KBM-7 (cell line): ENCODE data around the gene TGM4.
"Not testable (repeated sequence)": the region's sequence is repeated elsewhere in the genome, so short reads cannot be mapped to it uniquely, and the experiment has no call there.

Experiments used
- DNase-seq: peaks from one replicate; pipeline ENCODE4 v3.0.0-alpha.2; 2015
- in situ Hi-C: fragments of 300-500 bp; cut with MboI; formaldehyde crosslinking; loops from 2 replicates; pipeline ENCODE4 v1.14.3; 2020; ENCODE audit warnings: low sequenced_read_pairs, low pct_unique_long_range_greater_than_20kb, mixed read lengths

The TGM4 gene

DNA sequence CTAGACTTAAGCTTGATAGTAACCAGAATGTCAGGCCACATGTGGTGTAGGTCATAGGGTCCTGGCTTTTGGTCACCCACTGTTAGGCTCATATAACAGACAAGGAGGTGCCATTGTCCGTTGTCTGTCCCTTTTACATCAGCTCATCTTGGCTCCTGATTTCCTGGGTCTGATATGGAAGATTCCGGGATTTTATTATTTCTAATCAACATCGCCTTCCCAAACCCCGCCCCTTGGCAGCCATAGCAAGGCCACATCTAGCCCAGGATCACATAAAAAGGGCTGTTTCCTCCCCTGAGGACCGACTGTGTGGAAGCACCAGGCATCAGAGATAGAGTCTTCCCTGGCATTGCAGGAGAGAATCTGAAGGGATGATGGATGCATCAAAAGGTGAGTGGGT, at the start of gene TGM4:
TGM4 (plus strand) TSS at position 301 of the 400 bp plus-strand sequence; CDS start at position 372, 71 bp downstream.
- DNase-seq, result no peak
- in situ Hi-C loops, result no loop called here

DNA sequence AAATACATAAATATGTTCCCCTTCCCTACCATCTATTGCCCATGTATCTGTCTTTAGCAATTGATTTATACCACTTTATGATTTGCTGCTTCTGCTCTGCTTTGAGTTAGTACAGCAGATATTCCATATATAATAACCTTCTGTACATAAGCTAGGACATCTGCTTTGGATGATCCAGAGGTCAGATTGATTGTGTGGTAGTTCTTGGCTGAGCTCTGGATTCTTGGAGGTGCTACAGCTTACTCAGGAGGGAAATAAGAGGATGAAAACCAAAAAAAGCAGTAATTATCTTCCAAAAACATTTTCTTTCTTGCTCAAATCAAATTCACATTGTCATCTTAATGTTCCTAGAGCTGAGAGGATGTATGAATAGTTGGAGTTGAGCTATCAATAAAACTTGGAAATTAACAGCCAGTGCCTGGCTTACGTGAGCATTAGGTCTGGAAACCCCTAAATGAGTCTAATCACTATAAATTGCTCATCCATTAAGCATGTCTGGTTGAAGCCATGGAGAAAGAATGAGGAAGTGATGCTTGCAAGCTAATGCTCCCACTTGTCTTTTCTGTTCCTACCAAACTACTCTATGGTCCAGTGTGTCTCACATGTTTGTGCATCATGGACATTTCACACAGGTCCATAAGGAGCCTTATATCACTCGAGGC, 49.0 kb upstream of the TGM4 start:
- no peak for DNase-seq
- in situ Hi-C loops, result no loop called here

DNA sequence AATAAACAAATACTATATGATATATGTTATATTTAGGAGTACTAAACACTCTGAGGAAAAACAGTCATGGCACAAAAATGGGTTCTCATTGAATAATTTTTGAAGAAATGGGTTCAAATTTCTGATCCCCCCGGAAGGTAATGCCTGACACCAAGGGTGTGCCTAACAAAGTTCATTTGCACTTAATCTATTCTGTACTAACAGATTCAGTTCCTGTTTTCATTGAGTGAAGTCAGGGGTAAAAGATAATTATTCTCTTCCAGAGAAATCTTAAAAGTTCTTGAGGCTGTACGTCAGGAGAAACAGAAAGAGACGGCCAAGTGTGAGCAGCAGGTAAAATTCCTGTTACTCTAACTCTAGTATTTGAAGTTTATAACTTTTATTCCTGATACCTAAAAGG, 47.2 kb upstream of the TGM4 start:
- in situ Hi-C loops, result no loop called here
- DNase-seq, result no peak

DNA sequence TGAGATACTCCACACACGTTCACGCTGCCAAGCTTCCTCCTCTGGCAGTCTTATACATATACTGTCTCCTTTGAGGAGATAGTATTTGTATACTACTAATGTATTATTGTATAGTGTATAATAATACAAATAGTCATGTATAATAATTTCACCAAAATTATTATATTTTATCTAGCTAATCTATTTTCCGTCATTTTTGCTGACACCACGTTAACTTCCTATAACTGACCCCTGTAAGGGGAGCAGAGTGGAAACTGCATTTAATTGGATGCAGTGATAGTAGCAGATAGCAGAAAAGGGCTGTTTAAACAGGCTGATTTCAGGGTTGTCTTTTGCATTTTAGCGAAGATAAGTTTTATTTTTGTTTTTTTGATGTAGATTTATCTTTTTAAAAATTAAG, 43.2 kb upstream of the TGM4 start:
- DNase-seq, result no peak
- in situ Hi-C loops, result no loop called here

DNA sequence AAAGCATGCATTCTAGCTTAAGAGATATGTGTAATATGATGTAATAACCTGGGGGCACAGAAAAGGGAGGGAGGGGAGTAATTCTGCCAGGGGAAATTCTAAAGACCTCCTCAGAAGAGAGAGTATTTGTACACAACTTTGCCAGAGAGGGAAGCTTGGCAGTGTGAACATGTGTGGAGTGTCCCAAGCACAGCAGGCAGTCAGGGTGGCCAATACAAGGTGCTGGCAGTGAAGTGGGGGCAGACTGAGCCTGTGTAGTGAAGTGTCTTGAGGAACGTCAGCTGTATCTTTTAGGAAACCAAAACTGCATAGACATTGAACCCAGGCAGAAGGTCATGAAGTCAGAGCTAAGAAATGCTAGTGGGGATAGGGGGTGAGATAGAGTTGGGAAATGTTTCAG, 42.4 kb upstream of the TGM4 start:
- DNase-seq, result no peak
- in situ Hi-C loops, result no loop called here

DNA sequence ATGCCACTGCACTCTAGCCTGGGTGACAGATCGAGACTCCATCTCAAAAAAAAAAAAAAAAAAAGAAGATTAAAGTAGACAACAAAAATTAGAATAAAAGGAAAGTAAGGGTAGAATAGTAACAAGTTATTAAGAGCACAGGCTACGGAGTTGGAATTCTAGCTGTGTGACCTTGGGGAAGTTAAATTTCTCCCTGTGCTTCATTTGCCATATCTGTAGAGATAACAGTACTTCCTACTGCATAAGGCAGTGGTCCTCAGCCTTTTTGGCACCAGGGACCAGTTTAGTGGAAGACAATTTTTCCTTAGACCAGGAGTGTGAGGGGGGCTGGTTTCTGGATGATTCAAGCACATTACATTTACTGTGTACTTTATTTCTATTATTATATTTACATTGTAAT, 41.4 kb upstream of the TGM4 start:
- in situ Hi-C loops, result no loop called here
- DNase-seq, result no peak

DNA sequence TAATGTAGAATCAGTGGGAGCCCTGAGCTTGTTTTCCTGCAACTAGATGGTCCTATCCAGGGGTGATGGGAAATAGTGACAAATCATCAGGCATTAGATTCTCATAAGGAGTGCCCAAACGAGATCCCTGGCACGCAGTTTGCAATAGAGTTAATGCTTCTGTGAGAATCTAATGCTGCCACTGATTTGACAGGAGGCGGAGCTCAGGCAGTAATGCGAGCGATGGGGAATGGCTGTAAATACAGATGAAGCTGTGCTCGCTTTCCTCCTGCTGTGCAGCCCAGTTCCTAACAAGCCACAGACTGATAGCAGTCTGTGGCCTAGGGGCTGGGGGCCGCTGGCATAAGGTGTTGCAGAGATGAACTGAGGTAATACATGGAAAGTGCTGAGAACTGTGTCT, 41.0 kb upstream of the TGM4 start:
- no peak for DNase-seq
- in situ Hi-C loops, result no loop called here

DNA sequence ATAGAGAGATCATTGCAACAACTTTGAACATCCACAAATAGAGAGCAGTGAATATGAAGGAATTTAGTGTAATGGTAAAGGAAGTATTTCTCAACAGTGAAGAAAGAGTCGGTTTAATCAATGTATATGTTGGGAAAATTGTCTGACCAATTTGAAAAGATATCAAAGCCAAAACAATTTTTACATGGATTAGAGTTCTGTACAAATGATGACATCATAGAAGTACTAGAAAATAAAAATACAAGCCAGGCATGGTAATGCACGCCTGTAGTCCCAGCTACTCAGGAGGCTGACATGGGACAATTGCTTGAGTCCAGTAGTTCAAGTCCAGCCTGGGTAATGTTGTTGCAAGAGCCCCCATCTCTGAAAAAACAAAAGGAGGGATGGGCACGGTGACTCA, 38.7 kb upstream of the TGM4 start:
- no peak for DNase-seq
- in situ Hi-C loops, result no loop called here

DNA sequence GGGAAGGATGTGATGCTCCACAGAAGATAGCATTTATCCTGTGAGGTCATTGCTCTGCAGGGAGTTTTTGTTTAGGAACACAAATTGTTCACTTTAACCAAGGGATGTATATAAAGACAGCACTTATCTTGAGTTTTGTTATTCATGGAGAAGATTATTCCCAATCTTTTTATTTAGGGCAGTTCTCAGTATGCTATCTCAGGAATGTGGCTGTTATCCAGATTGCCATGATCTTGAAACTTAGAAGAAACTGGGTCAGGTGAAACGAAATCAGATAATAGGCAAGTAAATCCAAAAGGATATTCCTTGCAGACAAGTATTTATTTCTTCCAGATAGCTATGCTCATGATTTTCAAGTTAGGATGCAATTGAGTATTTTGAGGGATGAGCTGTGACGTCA, 32.0 kb upstream of the TGM4 start:
- DNase-seq, result no peak
- in situ Hi-C loops, result no loop called here

DNA sequence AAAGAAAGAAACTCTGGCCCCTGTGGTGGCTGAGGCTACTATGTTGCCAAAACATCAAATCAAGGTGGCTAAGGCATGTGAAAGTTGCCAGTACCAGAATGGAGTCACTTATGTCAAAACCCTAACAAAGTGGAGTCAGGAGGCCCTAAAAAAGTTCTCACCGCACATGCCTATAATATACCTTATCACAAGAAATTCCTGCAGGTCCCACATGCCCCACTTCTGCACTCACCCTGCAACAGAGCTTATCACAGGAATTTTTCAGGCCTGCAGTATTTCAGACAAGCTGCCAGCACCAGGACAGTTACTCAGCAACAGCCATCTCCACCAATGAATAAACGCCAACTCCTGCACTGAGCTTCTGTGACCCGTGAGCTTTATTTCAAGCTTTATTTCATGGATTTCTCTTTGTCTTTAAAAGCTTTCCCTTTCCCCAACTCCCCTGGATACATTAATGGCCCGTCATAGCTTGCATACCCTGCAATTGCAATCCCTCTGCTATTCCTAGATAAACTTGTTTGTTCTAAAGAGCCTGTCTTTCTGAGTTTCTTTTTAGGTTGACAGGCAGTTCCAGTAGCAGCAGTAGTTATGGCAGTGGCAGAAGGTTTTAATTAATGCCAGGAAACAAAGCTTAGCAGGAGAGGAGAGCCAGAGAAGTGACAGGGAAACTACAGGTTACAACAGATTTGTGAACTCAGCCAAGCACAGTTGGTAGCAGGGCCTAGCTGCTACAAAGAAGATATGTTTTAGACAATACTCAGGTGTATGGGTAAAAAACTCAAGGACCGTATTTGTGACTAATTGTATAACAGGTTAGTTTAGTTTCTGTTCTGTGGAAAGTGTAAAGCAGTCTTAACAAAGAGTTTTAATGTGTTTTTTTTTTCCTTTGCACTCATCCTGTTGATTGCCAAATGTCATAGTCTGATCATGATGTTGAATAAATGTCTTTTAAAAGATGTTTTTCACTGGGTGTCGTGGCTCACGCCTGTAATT, 28.6 kb upstream of the TGM4 start:
- in situ Hi-C loops, result no loop called here

DNA sequence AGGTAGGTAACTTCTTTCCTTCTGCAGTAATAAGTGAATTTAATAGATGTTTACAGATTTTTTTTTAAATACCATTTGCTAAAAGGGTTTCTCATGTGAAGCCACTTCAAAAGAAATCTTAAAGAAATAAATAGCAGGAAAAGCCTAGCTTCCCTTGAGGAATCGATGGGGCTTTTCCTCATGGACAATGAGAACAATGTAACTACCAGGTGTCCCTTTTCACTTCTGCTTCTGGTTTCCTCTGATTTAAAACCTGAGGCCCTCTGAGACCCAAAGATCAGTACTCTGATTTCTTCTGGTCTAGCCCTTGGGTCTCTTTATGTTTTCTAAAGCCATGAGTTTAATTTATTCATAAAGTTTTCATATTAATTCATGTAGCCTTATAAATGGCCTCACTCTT, 25.8 kb upstream of the TGM4 start:
- in situ Hi-C loops, result no loop called here

More for the DNA sequence above, 28.6 kb upstream of the TGM4 start:
- no peak for DNase-seq

DNA sequence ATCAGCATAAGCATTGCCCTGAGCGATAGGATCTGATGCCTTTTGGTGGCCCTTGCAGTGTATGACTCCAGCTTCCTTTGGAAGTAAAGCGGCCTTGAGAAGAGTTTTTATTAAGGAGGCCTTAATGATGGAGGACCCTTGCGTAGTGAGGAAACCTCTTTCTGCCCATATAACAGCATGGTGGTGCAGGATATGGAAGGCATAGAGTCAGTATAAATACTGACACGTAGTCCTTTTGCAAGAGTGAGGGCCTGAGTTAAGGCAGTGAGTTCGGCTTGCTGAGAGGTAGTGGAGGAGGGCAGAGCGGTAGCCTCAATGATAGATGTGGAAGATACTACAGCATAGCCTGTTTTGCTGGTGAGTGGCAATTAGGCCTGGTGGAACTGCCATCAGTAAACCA, 17.7 kb upstream of the TGM4 start:
- DNase-seq, in situ Hi-C loops: not testable (repeated sequence)

More for the DNA sequence above, 25.8 kb upstream of the TGM4 start:
- no peak for DNase-seq

DNA sequence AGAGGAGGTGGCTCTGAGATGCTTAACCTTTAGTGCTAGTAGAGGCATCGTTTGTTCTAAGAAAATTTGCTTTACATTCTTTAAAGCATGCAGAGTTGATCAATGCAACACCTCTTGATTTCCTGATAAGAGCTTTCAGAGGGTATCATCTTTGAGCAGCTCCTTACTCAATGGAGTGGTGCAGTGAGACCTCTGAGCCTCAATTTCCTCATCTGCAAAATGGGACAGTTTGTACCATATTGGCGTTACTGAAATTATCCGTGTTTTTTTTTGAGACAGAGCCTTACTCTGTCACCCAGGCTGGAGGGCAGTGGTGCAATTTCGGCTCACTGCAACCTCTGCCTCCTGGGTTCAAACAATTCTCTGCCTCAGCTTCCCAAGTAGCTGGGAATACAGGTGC, 14.3 kb upstream of the TGM4 start:
- no peak for DNase-seq
- in situ Hi-C loops, result no loop called here

DNA sequence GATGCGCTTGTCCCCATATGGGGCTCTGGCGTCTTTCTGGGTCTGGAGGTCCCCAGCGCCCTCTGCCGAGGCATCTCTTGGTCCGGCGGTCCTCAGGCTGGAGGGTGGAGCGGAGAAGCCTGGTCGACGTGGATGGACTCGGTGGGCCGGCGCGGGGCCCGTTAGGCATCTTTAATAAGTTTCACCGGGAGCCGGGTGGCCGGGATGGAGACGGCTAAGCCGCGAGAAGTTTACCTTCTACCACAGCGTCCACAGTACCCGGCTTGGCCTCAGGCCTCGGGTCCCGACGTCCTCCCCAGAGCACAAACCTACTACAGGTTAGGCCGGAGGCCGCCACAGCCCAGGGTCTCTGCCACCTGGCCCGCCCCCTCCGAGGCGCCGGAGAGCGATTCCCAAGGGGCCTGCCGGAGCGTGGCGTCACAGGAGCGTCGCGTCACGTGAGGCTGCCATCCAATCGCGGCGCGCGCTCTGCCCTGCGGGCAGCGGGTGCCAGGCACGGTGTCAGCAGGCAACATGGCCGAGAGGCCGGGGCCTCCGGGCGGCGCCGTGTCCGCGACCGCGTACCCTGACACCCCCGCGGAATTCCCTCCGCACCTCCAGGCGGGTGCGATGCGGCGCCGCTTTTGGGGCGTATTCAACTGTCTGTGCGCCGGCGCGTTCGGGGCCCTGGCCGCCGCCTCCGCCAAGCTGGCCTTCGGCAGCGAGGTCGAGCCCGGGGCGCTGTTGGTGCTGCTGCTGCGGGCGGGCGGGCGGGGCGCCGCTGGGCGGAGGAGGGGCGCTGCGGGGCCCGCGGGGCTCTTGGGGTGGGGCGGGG, 12.8 kb upstream of the TGM4 start, which contains the start of gene TMEM42:
TMEM42 (plus strand) TSS at position 501 of the 814 bp plus-strand sequence; CDS start at position 514, 13 bp downstream.
- in situ Hi-C loops, result no loop called here
- DNase-seq, result no peak

DNA sequence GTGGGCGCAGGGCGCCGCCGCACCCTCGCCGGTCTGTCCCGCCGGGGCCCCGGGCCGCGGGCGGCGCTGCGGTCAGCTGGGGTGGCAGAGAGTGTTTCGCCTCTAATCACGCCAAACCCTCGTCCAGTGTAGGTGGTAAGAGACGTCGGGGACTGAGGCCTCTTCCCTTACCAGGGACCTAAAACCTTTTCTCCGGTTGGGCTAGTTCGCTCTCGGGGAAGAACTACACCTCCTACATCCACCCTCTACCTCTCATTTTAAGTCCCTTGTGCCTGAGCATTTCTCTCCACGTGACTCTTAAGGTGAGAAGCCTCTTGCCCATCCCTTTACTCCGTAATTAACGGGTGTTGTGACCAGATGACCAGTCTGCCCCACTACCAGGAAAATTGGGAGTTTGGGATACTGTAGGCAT, 12.2 kb upstream of the TGM4 start:
- in situ Hi-C loops, result no loop called here
- DNase-seq, result no peak

DNA sequence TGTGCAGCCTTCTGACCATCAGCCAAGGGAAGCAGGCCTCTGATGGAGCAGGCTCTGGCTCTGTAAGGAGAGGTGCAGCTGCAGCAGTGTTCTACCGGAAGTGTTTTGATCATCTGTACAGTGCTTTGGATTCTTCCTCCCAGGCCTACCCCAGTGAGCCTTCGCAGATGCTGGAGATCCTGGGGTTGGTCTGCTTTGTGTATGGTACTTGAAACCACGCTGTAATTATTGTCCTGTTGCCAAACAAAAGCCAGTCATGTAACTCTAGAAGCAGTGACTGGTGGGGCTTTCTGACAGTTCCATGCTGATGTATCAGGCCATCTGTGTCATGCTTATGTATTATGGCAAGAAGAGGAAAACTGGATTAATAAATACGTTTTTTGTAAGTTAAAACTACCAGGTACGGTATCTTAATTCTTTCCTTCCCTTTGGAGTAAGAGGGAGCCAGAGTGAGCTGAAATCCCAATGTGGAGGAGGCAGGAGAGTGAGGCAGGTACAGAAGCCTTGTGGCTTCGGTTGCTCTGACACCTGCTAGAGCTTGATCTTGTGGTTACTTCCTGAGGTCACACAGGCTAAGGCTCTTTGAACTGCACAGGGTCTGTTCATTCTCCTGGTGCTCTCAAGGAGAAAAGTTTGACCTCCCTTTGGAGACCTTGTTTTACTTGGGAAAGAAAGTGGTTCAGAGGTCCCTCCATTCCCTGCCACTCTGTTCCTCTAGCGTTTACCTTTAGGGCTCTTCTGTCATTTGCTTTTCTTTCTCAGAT, 9.0 kb upstream of the TGM4 start:
- in situ Hi-C loops, result no loop called here

DNA sequence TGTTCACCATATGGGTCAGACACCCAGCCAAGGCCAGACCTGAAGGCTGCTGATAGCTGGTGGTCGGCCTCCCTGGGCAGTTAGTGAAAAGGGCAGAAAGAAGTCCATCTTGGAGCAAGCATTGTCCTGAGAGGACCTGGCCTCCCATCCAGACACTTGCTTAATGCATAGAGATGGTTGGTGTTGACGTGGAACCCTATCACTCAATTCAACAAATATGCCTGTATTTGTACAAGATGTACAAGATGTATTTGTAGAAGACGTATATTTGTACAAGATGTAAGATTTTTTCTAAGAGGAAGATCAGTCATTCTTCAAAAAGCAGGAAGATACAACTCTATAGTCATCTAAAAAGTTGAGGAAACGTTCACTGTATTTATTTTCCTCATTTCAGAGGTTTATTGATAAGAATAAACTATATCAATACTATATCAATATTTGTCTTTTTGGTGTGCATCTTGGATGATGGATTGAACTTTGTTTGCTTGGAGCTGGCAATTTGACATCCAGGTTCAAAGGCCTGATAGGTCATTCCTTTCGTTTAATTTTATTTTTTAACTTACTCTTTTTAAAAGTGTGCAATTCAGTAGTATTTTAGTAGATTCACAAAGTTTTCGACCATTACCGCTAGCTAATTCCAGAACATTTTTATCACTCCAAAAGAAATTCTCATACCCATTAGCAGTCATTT, 6.8 kb upstream of the TGM4 start:
- DNase-seq, result no peak
- in situ Hi-C loops, result no loop called here

More for the DNA sequence above, 9.0 kb upstream of the TGM4 start:
- DNase-seq, result no peak

DNA sequence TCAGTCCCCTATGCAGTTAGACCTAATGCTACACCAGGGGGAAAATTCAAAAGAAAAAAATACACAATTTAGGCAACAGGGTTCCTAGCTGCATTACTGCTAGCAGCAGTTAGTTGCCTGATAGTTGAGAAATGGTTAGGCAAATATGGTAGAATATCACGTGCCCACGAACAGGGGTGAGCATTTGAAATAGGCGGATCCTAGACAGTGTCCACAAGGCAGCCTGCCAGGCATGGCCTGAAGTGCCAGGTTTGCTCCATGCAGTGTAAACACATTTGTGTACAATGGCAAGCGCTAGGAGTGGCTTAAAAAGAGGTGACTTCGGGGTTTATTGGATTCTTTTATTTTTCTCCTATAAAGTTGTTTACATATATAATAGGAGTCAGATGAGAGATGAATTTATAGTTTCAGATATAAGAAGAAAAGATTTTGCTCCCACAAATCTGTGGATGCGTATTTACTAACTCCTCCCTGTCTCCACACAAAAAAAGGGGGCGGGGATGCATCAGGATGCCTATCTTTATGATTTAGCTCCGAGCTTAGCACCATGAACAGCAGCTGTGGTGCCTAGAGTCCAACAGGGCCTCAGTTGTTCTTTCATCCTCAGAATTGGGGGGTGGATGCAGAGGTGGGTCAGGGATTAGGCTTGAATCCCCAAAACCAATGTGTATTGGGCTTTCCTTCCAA, 3.9 kb upstream of the TGM4 start:
- DNase-seq, result no peak
- in situ Hi-C loops, result no loop called here
